HEK293T (cell line): Measurements from ENCODE around the gene FAM120A.

Experiments
- CTCF ChIA-PET: fragments of 350-600 bp; formaldehyde crosslinking; extraction: SDS; loops from one replicate; lab custom pipeline; 2021; ENCODE audit warnings: antibody characterized with exemption, inconsistent platforms; lab: Yijun Ruan, JAX
- POLR2A ChIA-PET: fragments of 350-600 bp; formaldehyde crosslinking; extraction: SDS; loops from one replicate; lab custom pipeline; 2020; ENCODE audit warnings: antibody characterized with exemption, inconsistent platforms; lab: Yijun Ruan, JAX
- DNase-seq: peaks from one replicate; pipeline ENCODE4 v3.0.0; 2012; ENCODE audit warnings: mixed read lengths; ENCODE audit errors: extremely low spot score
- ARNT ChIP-seq: fragments of 450-650 bp; IDR thresholded peaks from 2 replicates; pipeline ENCODE4 v1.6.1; 2017; ENCODE audit warnings: mild to moderate bottlenecking
- BHLHE40 ChIP-seq: fragments of 450-650 bp; IDR thresholded peaks from 2 replicates; pipeline ENCODE4 v1.6.1; 2016; ENCODE audit warnings: mild to moderate bottlenecking, moderate library complexity, borderline replicate concordance
- CTBP1 ChIP-seq: fragments of 450-650 bp; IDR thresholded peaks from 2 replicates; pipeline ENCODE4 v1.6.1; 2016; ENCODE audit warnings: borderline replicate concordance
- ELF4 ChIP-seq: fragments of 450-650 bp; IDR thresholded peaks from 2 replicates; pipeline ENCODE4 v1.6.1; 2017; ENCODE audit warnings: antibody characterized with exemption
- FOXA1 ChIP-seq: fragments of 450-650 bp; IDR thresholded peaks from 2 replicates; pipeline ENCODE4 v1.6.1; 2016; ENCODE audit warnings: mild to moderate bottlenecking
- FOXK2 ChIP-seq: fragments of 450-650 bp; IDR thresholded peaks from 2 replicates; pipeline ENCODE4 v1.6.1; 2016; ENCODE audit warnings: mild to moderate bottlenecking
- FOXM1 ChIP-seq: fragments of 450-650 bp; IDR thresholded peaks from 2 replicates; pipeline ENCODE4 v1.6.1; 2017; ENCODE audit warnings: mild to moderate bottlenecking, borderline replicate concordance
- HDGF ChIP-seq: fragments of 450-650 bp; IDR thresholded peaks from 2 replicates; pipeline ENCODE4 v1.6.1; 2017; ENCODE audit warnings: antibody characterized with exemption, borderline replicate concordance
- L3MBTL2 ChIP-seq: fragments of 450-650 bp; conservative IDR thresholded peaks from 2 replicates; pipeline ENCODE4 v1.6.1; 2016; ENCODE audit warnings: mild to moderate bottlenecking
- LEF1 ChIP-seq: fragments of 450-650 bp; IDR thresholded peaks from 2 replicates; pipeline ENCODE4 v1.6.1; 2017; ENCODE audit warnings: mild to moderate bottlenecking, borderline replicate concordance
- NFRKB ChIP-seq: fragments of 450-650 bp; IDR thresholded peaks from 2 replicates; pipeline ENCODE4 v1.6.1; 2016; ENCODE audit warnings: mild to moderate bottlenecking, moderate library complexity
- SP1 ChIP-seq: fragments of 450-650 bp; IDR thresholded peaks from 2 replicates; pipeline ENCODE4 v1.6.1; 2017
- SUZ12 ChIP-seq: fragments of 450-650 bp; IDR thresholded peaks from 2 replicates; pipeline ENCODE4 v1.6.1; 2016; ENCODE audit warnings: mild to moderate bottlenecking
- TARDBP ChIP-seq: fragments of 450-650 bp; IDR thresholded peaks from 2 replicates; pipeline ENCODE4 v1.6.1; 2016
- ZNF384 ChIP-seq: fragments of 450-650 bp; IDR thresholded peaks from 2 replicates; pipeline ENCODE4 v1.6.1; 2016
- TF ChIP-seq, protein P1 (sequence below): fragments of 450-650 bp; IDR thresholded peaks from 2 replicates; pipeline ENCODE4 v1.6.1; 2016

The FAM120A gene

DNA sequence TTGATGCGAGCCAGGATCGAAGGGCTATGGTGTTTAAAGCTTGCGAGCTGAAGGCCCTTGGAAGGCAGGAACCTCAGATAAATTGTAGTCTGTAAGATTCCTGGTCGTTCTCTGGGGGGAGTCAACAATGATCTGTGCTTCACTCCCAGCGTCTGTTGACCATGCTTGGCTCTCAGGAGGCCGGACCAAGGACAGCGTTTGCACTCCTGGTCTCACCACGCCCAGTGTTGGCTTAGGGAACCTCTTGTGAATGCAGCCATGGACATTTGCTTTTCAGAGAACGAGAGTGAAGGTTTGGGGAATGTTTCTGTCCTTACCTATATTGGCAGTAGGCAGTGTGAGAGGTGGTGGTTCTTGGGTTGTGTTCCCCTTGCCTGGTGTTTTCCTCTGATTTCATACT is 62.1 kb downstream of the FAM120A start:
- ChIA-PET POLR2A (no interaction called here), CTCF (no interaction called here)
- TF ChIP-seq ZNF384 (no peak), BHLHE40 (no peak), LEF1 (no peak), FOXA1 (no peak), SP1 (no peak), TARDBP (no peak), SUZ12 (no peak), FOXK2 (no peak), NFRKB (no peak), ELF4 (no peak), CTBP1 (no peak), FOXM1 (no peak)
- DNase-seq = no peak

DNA sequence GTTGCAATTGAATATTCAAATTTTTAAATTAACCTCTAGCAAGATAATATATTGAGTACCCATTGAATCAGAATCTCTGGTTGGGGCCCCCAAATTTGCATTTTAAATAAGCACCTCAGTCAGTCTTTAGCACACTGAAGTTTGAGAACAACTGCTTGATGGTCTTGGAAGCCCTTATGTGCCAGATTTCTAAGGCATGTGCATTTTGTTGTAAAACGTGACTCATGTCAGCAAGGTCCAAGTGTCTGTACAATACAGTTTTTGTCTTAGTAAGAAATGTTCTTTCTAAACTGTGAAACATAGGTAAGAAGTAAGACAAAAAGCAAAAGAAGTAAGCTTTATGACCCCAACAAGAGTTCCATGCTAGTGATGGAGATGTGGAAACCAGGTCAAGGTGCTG is 65.8 kb downstream of the FAM120A start:
- ChIA-PET POLR2A (no interaction called here), CTCF (no interaction called here)
- no peak for TF ChIP-seq LEF1
- TF ChIP-seq NFRKB = no peak
- TF ChIP-seq CTBP1 = no peak
- no peak for TF ChIP-seq L3MBTL2
- no peak for TF ChIP-seq ZNF384
- TF ChIP-seq ELF4 = no peak
- TF ChIP-seq SUZ12 = no peak
- TF ChIP-seq ARNT = no peak
- TF ChIP-seq, protein P1, sequence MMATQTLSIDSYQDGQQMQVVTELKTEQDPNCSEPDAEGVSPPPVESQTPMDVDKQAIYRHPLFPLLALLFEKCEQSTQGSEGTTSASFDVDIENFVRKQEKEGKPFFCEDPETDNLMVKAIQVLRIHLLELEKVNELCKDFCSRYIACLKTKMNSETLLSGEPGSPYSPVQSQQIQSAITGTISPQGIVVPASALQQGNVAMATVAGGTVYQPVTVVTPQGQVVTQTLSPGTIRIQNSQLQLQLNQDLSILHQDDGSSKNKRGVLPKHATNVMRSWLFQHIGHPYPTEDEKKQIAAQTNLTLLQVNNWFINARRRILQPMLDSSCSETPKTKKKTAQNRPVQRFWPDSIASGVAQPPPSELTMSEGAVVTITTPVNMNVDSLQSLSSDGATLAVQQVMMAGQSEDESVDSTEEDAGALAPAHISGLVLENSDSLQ = no peak
- TF ChIP-seq BHLHE40 = no peak
- TF ChIP-seq TARDBP = no peak
- TF ChIP-seq FOXK2 = no peak
- no peak for TF ChIP-seq FOXA1
- no peak for TF ChIP-seq HDGF
- TF ChIP-seq FOXM1 = no peak
- no peak for TF ChIP-seq SP1
- no peak for DNase-seq

GRCh38 chr9:93520523-93520922 is 69.0 kb downstream of the FAM120A start:
- POLR2A ChIA-PET = no interaction called here
- no peak for DNase-seq
- CTCF ChIA-PET = no interaction called here
- TF ChIP-seq ELF4 (no peak), FOXK2 (no peak), CTBP1 (no peak), FOXA1 (no peak), SUZ12 (no peak), HDGF (no peak), FOXM1 (no peak), BHLHE40 (no peak), LEF1 (no peak), TARDBP (no peak), L3MBTL2 (no peak), SP1 (no peak), ZNF384 (no peak), NFRKB (no peak), ARNT (no peak)
- TF ChIP-seq, protein P1 = no peak

DNA sequence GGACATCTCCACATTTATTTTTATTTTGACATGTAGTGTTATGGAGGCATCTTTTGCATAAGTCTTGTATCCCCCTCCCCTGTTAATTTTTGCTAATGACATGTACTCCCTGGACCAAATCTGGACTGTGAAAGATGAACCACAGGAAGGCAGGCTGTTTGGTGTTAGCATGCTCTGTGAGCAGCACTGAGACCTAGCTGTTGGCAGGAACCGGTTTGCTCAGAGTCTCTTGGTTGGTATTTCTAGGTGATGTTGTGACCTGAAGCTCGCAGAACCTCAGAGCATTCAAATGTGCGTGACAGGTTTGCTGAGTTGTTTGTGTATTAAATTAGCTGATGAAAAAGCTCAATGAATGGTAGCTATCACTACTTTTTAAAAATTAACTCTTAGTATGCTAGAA is 71.3 kb downstream of the FAM120A start:
- ChIA-PET POLR2A (no interaction called here), CTCF (no interaction called here)
- TF ChIP-seq ELF4 (no peak), BHLHE40 (no peak), ZNF384 (no peak), TARDBP (no peak), FOXA1 (no peak), HDGF (no peak), FOXK2 (no peak), L3MBTL2 (no peak), SUZ12 (no peak)
- TF ChIP-seq, protein P1 = no peak
- no peak for DNase-seq

GRCh38 chr9:93523518-93524144 is 72.1 kb downstream of the FAM120A start:
- no peak for DNase-seq
- POLR2A ChIA-PET = no interaction called here
- CTCF ChIA-PET = no interaction called here
- TF ChIP-seq L3MBTL2 (no peak), ARNT (no peak), FOXM1 (no peak), SUZ12 (no peak)
- TF ChIP-seq, protein P1 = no peak

GRCh38 chr9:93525476-93525875 is 74.0 kb downstream of the FAM120A start:
- no peak for DNase-seq
- TF ChIP-seq, protein P1 = no peak
- no peak for TF ChIP-seq BHLHE40
- no peak for TF ChIP-seq FOXK2
- no peak for TF ChIP-seq ZNF384
- TF ChIP-seq TARDBP = no peak
- no peak for TF ChIP-seq L3MBTL2
- no peak for TF ChIP-seq ELF4
- no peak for TF ChIP-seq ARNT
- no peak for TF ChIP-seq SP1
- TF ChIP-seq LEF1 = no peak
- TF ChIP-seq FOXA1 = no peak
- TF ChIP-seq HDGF = no peak
- no peak for TF ChIP-seq NFRKB
- TF ChIP-seq CTBP1 = no peak
- no peak for TF ChIP-seq FOXM1
- no peak for TF ChIP-seq SUZ12
- ChIA-PET CTCF (no interaction called here), POLR2A (no interaction called here)
